GM06990 (cell line): ENCODE data around the gene PRR18.

Experiments used
- DNase-seq: peaks from one replicate; pipeline ENCODE4 v3.0.0-alpha.2; 2011; ENCODE audit not compliant: insufficient read length; ENCODE audit errors: extremely low read depth
- H3K27me3 ChIP-seq: replicated peaks from 2 replicates; pipeline ENCODE4 v1.6.0; 2011; ENCODE audit warnings: low read length; ENCODE audit not compliant: control insufficient read depth, insufficient read depth
- H3K36me3 ChIP-seq: 2 replicates; pipeline ENCODE4 v1.5.1; 2011; ENCODE audit warnings: low read length; ENCODE audit not compliant: control insufficient read depth, insufficient read depth
- H3K4me3 ChIP-seq: replicated peaks from 2 replicates; pipeline ENCODE4 v1.5.1; 2011; ENCODE audit warnings: low read depth, mild to moderate bottlenecking, control low read depth, low read length
- TF ChIP-seq, protein P1 (sequence below): IDR thresholded peaks from 2 replicates; pipeline ENCODE4 v1.5.1; 2011; ENCODE audit warnings: low read length, control low read depth, mild to moderate bottlenecking, inconsistent platforms; ENCODE audit not compliant: insufficient read depth, poor library complexity, severe bottlenecking

PRR18 gene

DNA sequence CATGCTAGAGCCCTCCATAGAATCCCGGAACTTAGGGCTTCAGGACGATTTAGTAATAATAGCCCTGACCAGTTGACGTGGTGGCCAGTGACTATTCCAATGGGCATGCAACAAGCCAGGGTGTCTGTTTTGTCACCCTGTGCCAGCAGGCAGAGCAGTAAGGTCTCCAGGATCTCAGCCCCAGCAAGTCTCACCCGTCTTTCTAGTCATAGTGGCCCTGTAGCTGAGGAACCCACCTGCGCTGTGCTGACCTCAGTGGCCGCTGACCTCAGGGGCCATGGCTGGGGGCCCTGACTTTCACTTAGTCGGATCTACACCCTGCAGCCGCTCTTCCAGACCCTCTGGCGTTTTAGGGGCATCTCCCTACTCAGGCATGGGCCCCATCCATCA, 36.8 kb downstream of the PRR18 start:
- no peak overlapping the region for H3K4me3 ChIP-seq
- TF ChIP-seq, protein P1, sequence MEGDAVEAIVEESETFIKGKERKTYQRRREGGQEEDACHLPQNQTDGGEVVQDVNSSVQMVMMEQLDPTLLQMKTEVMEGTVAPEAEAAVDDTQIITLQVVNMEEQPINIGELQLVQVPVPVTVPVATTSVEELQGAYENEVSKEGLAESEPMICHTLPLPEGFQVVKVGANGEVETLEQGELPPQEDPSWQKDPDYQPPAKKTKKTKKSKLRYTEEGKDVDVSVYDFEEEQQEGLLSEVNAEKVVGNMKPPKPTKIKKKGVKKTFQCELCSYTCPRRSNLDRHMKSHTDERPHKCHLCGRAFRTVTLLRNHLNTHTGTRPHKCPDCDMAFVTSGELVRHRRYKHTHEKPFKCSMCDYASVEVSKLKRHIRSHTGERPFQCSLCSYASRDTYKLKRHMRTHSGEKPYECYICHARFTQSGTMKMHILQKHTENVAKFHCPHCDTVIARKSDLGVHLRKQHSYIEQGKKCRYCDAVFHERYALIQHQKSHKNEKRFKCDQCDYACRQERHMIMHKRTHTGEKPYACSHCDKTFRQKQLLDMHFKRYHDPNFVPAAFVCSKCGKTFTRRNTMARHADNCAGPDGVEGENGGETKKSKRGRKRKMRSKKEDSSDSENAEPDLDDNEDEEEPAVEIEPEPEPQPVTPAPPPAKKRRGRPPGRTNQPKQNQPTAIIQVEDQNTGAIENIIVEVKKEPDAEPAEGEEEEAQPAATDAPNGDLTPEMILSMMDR: no peak
- H3K27me3 ChIP-seq: no peaks in the 10 kb centered on the region
- H3K36me3 ChIP-seq: no peaks in the 10 kb centered on the region
- DNase-seq: no peak

DNA sequence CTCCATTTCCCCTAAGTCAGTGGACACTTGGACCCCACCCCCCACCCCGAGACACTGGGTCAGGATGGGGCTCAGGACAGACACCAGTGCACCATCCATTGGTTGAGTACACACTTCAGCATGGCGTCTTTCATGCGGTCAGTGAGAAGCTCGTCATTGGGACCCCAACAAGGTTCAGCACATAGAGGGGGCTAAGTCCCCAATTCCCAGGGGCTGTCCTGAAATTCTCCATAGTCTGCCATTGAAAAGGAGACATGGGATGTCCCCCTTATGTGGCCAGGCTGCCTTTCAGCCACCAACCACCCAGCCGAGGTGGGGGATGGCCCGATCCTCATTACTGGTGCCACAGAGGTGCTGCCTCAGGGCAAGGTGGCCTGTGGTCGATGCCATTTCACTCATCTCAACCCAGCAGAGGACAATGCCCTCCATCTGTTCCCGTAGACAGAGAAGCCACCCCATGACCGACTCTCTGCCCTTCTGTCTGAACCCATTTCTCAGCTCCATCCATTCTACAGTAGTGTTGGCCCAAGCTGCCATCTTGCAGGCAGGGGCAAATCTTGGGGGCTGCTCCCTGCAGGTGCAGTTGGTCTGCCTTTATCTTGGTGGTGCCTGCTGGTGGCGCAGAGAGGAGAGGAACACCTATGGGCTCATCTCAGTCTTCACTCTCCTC, 37.4 kb downstream of the PRR18 start:
- Histone ChIP-seq H3K36me3 (no peaks in the 10 kb centered on the region), H3K27me3 (no peaks in the 10 kb centered on the region), H3K4me3 (no peak overlapping the region)
- TF ChIP-seq, protein P1: no peak
- DNase-seq: no peak

DNA sequence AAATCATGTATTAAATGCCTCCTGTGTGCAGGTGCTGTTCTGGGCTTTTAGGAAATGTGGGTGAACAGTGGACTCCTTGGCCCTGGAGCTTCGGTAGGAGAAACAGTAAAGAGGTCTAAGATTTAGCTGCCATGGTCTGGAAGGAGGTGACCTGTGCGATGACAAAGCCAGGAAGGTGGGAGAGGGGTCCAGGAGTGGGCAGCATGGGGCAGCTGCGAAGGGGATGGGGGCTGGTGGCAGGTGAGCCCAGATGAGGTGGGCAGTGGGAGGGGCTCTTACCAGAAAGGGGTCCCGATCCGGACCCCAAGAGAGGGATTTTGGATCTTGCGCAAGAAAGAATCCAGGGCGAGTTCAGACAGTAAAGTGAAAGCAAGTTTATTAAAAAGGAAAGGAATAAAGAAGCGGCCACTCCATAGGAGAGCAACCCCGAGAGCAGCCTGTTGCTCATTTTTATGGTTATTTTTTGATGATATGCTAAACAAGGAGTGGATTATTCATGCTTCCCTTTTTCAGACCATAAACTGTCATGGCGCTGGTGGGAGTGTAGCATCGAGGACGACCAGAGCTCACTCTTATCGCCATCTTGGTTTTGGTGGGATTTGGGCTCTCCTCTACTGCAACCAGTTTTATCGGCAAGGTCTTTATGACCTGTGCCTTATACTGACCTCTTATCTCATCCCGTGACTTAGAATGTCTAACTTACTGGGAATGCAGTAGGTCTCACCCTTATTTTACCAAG, 38.7 kb downstream of the PRR18 start:
- H3K27me3 ChIP-seq: no peaks in the 10 kb centered on the region
- H3K36me3 ChIP-seq: no peaks in the 10 kb centered on the region
- DNase-seq: no peak
- TF ChIP-seq, protein P1: no peak
- no peak overlapping the region for H3K4me3 ChIP-seq

DNA sequence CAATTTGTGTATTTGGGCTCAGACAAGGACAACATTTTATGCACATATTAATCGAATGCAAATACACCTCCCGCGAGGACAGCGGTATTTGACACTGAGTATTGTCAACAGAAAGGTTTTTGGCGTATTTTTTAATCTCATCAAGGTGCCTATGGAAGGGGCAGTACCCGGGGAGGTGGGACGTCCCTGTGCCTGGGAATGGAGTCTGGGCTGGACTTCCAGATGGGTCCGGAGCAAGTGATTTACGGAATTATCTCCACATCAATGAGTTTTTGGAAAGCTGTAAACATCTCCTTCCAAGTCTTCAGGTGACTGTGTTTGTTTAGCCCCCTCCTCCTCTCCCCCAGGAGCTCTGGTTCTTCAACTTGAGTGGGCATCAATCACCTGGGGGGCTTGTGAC, 39.8 kb downstream of the PRR18 start:
- TF ChIP-seq, protein P1: no peak
- no peak for DNase-seq
- Histone ChIP-seq H3K4me3 (no peak overlapping the region), H3K36me3 (no peaks in the 10 kb centered on the region), H3K27me3 (no peaks in the 10 kb centered on the region)

DNA sequence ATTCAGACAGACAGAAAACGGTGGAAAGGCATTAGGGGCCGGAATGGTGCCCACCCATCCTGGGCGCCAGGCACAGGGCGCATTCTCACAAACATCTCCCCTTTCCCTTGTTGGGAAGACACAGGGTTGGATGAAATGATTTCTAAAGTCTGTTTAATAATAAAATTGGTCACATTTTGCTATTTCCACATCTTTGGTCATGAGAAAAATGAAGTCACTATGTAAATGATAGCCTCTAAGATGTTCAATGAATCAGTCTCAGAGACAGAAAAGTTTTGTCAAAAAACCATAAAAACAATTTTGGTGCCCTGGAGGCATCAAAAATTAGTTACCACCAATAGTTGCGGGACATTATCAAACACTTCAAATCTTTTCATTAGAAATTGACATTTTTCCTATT, 40.7 kb downstream of the PRR18 start:
- H3K4me3 ChIP-seq: no peak overlapping the region
- H3K27me3 ChIP-seq: no peaks in the 10 kb centered on the region
- no peak for DNase-seq
- H3K36me3 ChIP-seq: no peaks in the 10 kb centered on the region
- TF ChIP-seq, protein P1: no peak
